CD4-positive, alpha-beta T cell treated with Interleukin-2 at 100 ng/mL for 4 hours (primary cell): ENCODE results near the gene ITGA11.

Experiments used
- DNase-seq: peaks from one replicate; pipeline ENCODE4 v3.0.0-alpha.2; 2020; ENCODE audit warnings: low spot score

Gene ITGA11

GRCh38 chr15:68447976-68448755 is 16.2 kb upstream of the ITGA11 start:
- DNase-seq, result no peak

GRCh38 chr15:68447209-68447608 is 15.2 kb upstream of the ITGA11 start:
- no peak for DNase-seq

- no peak for DNase-seq
These were observed 13.4 kb upstream of the ITGA11 start for GRCh38 chr15:68445351-68445750.

GRCh38 chr15:68444336-68444735 is 12.4 kb upstream of the ITGA11 start:
- no peak for DNase-seq

DNA sequence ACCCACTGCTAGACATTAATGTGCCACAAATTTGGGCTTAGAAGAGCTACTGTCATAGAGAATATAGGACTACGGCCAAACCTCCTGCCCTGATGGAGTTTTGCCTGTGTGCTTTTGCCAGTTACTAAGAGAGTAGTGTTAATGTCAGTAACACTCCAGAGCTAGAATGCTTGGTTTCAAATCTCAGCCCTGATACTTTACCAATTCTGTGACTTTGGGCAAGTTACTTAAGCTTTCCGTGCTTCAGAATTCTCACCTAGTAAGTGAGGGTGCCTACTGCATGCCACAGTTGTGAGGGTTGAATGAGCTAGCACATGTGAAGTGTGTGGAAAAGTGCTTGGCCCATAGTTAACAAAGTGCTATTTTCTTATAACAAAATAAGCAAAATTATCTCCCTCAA is 10.9 kb upstream of the ITGA11 start:
- no peak for DNase-seq

- DNase-seq, result no peak
These were observed 10.1 kb upstream of the ITGA11 start for GRCh38 chr15:68442041-68442440.

- no peak for DNase-seq
These were observed 9.2 kb upstream of the ITGA11 start for GRCh38 chr15:68441045-68441743.

GRCh38 chr15:68440136-68440535 is 8.2 kb upstream of the ITGA11 start:
- no peak for DNase-seq

GRCh38 chr15:68439506-68439905 is 7.5 kb upstream of the ITGA11 start:
- DNase-seq, result no peak

GRCh38 chr15:68436680-68437079 is 4.7 kb upstream of the ITGA11 start:
- no peak for DNase-seq

DNA sequence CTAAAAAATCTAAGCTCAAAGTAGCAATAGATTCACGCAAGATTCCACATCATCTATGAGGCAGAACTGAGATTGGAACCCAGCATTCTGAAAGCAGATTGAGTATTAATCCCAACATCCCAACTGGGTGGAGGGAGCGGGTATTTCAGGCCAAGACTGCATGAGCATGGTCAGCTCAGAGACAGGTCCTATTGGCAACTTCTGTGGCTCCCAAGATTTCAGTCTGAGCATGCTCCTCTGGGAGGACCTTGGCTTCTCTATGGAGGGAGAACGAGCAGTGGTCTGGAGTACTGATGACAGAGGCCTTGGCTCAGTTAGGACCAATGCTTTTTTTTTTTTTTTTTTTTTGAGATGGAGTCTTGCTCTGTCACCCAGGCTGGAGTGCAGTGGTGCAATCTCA is 4.0 kb upstream of the ITGA11 start:
- no peak for DNase-seq

DNA sequence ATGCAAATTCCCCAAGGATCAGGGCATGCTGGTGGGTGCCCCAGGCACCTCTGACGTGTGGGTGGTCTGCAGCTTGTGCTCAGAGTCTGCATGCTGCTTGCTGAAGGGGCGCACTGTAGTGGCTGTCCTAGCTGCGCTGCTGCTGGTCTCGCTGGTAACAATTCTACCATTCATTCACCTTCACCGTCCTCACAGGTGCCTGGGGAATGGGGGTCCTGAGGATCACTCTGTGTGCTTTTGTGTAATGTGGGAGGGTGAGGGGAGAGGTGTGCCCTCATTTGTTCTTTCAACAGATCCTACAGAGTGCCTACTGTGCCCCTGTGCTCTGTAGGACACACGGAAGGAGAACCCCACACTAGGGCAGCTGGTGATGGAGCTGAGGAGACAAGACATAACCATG is 2.1 kb upstream of the ITGA11 start:
- no peak for DNase-seq

- no peak for DNase-seq
These were observed 1.6 kb upstream of the ITGA11 start for GRCh38 chr15:68433551-68433950.

DNA sequence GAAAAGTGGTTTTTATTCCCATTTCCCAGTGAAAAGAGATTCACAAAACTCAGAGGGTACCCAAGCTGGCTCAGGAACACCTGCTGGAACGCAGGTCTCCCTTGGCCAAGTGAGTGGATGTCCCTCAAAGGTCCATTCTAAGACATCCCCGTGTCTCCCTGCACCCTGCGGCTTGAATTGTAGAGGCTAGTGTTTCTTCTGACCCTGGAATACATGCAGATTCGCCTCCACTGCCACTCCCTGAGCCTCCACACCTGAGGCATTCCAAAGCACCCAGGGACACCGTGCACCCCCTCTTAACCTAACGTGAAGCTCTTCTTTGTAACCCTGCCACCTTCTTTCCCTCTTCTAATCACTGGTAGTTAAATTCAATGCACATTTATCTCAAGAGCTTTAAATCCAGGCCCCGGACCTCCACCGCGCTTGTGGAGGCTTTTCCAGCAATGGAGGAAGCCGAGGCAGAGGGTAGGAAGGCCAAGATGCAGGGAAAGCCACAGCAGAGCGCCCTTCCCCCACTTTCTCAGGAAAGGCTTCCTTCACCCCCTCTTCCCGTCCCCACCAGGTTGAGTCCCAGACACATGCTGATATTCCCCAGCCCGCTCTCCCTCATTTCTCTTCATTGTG is 590 bp upstream of the ITGA11 start:
- no peak for DNase-seq

- no peak for DNase-seq
These were observed 749 bp downstream of the ITGA11 start for GRCh38 chr15:68431037-68431791.

GRCh38 chr15:68430471-68431036 is 1.4 kb downstream of the ITGA11 start:
- DNase-seq, result no peak

DNA sequence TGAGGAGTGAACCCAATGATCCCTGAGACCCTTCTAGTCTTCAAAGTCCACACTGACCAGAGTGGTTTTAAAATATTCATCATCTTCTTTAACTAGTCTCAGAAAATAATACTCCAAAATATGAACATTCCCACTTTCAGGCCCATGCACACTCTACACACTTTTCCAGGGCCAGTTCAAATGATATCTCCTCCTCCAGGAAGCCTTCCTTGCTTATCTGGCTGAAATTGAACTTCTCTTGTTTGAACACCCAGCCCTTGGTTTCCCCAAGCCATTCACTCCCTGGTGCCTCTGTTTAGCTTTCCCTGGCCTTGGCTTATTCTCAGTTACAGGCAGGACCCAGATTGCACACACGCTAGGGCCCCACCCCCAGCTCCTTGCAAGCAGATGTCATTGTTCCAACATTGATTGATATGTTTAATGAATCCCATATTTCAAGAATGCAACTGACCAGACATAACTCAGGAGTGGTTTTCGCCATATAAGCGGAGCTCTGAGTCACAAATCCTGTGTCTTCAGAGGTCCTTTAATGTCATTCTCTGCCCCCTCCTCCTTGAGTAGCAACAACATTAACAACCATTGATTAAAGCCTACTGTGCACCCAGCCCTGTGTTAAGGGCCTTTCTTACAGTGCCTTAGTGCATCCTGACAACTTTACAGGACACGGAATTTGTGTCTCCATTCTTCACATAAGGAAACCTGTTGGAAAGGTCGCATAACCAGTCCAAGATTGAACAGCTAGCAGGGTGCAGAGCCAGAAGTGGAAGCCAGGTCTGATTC is 2.1 kb downstream of the ITGA11 start:
- no peak for DNase-seq

- no peak for DNase-seq
These were observed 3.5 kb downstream of the ITGA11 start for GRCh38 chr15:68428431-68428940.

DNA sequence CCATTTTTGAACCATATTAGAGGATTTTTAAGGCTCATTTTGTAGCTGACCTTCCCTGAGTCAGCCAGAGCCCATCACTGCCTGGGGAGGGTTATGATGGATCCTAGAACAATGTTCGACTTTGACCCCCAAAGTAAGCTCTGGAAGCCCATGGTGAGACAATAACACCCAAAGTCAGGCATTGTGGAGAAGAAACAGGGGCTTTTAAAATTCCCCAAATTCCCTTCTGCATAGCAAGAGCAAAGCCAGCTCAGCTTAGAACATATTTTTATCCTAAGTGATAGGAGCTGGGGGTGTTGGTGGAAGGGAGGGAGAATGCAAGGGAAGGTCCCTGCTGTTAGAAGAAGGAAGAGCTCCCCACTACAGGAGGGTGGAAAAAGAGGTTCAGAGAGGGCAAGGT is 4.0 kb downstream of the ITGA11 start:
- DNase-seq, result no peak

- DNase-seq, result no peak
These were observed 4.6 kb downstream of the ITGA11 start for GRCh38 chr15:68427366-68427765.

GRCh38 chr15:68426116-68426515 is 5.8 kb downstream of the ITGA11 start:
- no peak for DNase-seq
